GM18870 (cell line): ENCODE measurements around the gene KRTAP2-3.
"Not testable (repeated sequence)": the region's sequence is repeated elsewhere in the genome, so short reads cannot be mapped to it uniquely, and the experiment has no call there.

Source experiments
- ATAC-seq: cut with Tn5 transposase; IDR thresholded peaks from one replicate; pipeline ENCODE4 v1.9.1; 2021; ENCODE audit warnings: moderate library complexity; ENCODE audit not compliant: unreplicated experiment

Gene KRTAP2-3

GRCh38 chr17:41060052-41060604 lies at the start of gene KRTAP2-3:
Gene KRTAP2-3 (minus strand): TSS chr17:41060114. CDS start chr17:41060050, 64 bp downstream.
- no peak for ATAC-seq

GRCh38 chr17:41108728-41109386 lies 48.9 kb upstream of the KRTAP2-3 start:
- not testable (repeated sequence) for ATAC-seq

GRCh38 chr17:41107941-41108450 lies 48.1 kb upstream of the KRTAP2-3 start:
- no peak for ATAC-seq

GRCh38 chr17:41105347-41105746 lies 45.4 kb upstream of the KRTAP2-3 start, which contains the start of gene KRTAP4-9:
Gene KRTAP4-9 (plus strand): TSS chr17:41105389. CDS start chr17:41105389, 0 bp downstream.
- not testable (repeated sequence) for ATAC-seq

- ATAC-seq: not testable (repeated sequence)
Measured at GRCh38 chr17:41104386-41105038, 44.6 kb upstream of the KRTAP2-3 start.

- ATAC-seq: no peak
Measured at GRCh38 chr17:41103896-41104295, 44.0 kb upstream of the KRTAP2-3 start.

- ATAC-seq: no peak
Measured at GRCh38 chr17:41101586-41102259, 41.8 kb upstream of the KRTAP2-3 start, which contains the start of gene KRTAP4-16. Gene KRTAP4-16 (minus strand): TSS chr17:41102209. CDS start chr17:41102209, 0 bp downstream.

GRCh38 chr17:41099682-41100480 lies 40.0 kb upstream of the KRTAP2-3 start:
- ATAC-seq: not testable (repeated sequence)

- no peak for ATAC-seq
Measured at GRCh38 chr17:41098481-41098880, 38.6 kb upstream of the KRTAP2-3 start.

GRCh38 chr17:41098042-41098441 lies 38.1 kb upstream of the KRTAP2-3 start, which contains the start of gene KRTAP4-8:
Gene KRTAP4-8 (minus strand): TSS chr17:41098142. CDS start chr17:41098084, 58 bp downstream.
- no peak for ATAC-seq

- no peak for ATAC-seq
Measured at GRCh38 chr17:41096055-41096454, 36.1 kb upstream of the KRTAP2-3 start.

- ATAC-seq: not testable (repeated sequence)
Measured at GRCh38 chr17:41088760-41089352, 28.9 kb upstream of the KRTAP2-3 start.

- not testable (repeated sequence) for ATAC-seq
Measured at GRCh38 chr17:41084100-41084856, 24.4 kb upstream of the KRTAP2-3 start, which contains the start of gene KRTAP4-7. Gene KRTAP4-7 (plus strand): TSS chr17:41084150. CDS start chr17:41084207, 57 bp downstream.

- not testable (repeated sequence) for ATAC-seq
Measured at GRCh38 chr17:41083427-41083826, 23.5 kb upstream of the KRTAP2-3 start.

- no peak for ATAC-seq
Measured at GRCh38 chr17:41082626-41083025, 22.7 kb upstream of the KRTAP2-3 start.

GRCh38 chr17:41076788-41077187 lies 16.9 kb upstream of the KRTAP2-3 start:
- no peak for ATAC-seq

GRCh38 chr17:41073676-41074075 lies 13.8 kb upstream of the KRTAP2-3 start:
- no peak for ATAC-seq

GRCh38 chr17:41071606-41072360 lies 11.9 kb upstream of the KRTAP2-3 start:
- ATAC-seq: no peak
